HepG2 (cell line): Measurements from ENCODE around the gene PIK3C2B. TPM values are rescaled to one million over a fixed set of nuclear protein-coding genes. Genes with fewer than 3 reads are reported as not detected.

Experiments
- ATAC-seq: fragments of 200-7000 bp; cut with Tn5 transposase; 3 replicates; pipeline ENCODE4 v1.9.1; 2020; ENCODE audit warnings: mild to moderate bottlenecking, moderate library complexity
- BruUV-seq: library from RNA; stranded (reverse); fragments of 400-500 nt; replicated peaks from 2 replicates; lab custom pipeline; 2021; lab: Mats Ljungman, UMichigan
- CTCF ChIA-PET: fragments of 300-600 bp; formaldehyde crosslinking; extraction: SDS; loops from one replicate; lab custom pipeline; 2021; ENCODE audit warnings: low total read pairs, inconsistent platforms, low intra/inter-chr PET ratio; lab: Yijun Ruan, JAX
- POLR2A ChIA-PET: fragments of 350-600 bp; sonication (Branson Sonifier 250); formaldehyde crosslinking; loops from one replicate; lab custom pipeline; 2020; ENCODE audit warnings: antibody characterized with exemption, inconsistent platforms; lab: Yijun Ruan, JAX
- DNase-seq: peaks from one replicate; pipeline ENCODE4 v3.0.0-alpha.2; 2015; ENCODE audit warnings: low spot score
- FAIRE-seq: peaks from 3 replicates; lab custom pipeline; 2011; peaks lifted over from hg19 to GRCh38; lab: Jason Lieb, UNC
- H2AFZ ChIP-seq: one replicate; pipeline ENCODE4 v1.6.1; 2011; ENCODE audit warnings: low read length, inconsistent platforms
- H3K27ac ChIP-seq: fragments of 300-600 bp; 3 replicates; pipeline ENCODE4 v1.8.0; 2011; ENCODE audit warnings: mixed run types, mild to moderate bottlenecking, mixed read lengths, low read length, inconsistent platforms; ENCODE audit not compliant: insufficient read depth; ENCODE audit errors: extremely low read length
- H3K27me3 ChIP-seq, 2 experiments: fragments of 200-600 bp in 1 of 2; 2 replicates in 1 of 2; 3 replicates in 1 of 2; pipeline versions ENCODE4 v1.6.0 to v1.8.0; 2011; ENCODE audit warnings: low read length in 2 of 2, mild to moderate bottlenecking in 2 of 2, moderate library complexity in 2 of 2, inconsistent platforms in 1 of 2; ENCODE audit not compliant: insufficient read depth in 2 of 2, control insufficient read depth in 1 of 2
- H3K36me3 ChIP-seq, 2 experiments: fragments of 200-600 bp in 1 of 2; replicated peaks in 1 of 2; 2 replicates in 1 of 2; 3 replicates in 1 of 2; pipeline versions ENCODE4 v1.5.1 to v1.8.0; 2011; ENCODE audit warnings: low read length in 2 of 2, inconsistent platforms in 1 of 2; ENCODE audit not compliant: insufficient read depth in 2 of 2, control insufficient read depth in 1 of 2
- H3K4me1 ChIP-seq: 2 replicates; pipeline ENCODE4 v1.5.1; 2012; ENCODE audit warnings: low read length, inconsistent platforms; ENCODE audit not compliant: insufficient read depth
- H3K4me2 ChIP-seq: 2 replicates; pipeline ENCODE4 v1.6.0; 2011; ENCODE audit warnings: low read depth, low read length, inconsistent platforms
- H3K4me3 ChIP-seq, 3 experiments: fragments of 200-600 bp in 1 of 3; sonication (generic), shearing (Covaris generic) in 1 of 3; replicated peaks in 1 of 3; 2 replicates each; pipeline ENCODE4 v1.5.1; 2011 to 2016; ENCODE audit warnings: low read length in 3 of 3, inconsistent platforms in 2 of 3, low read depth in 2 of 3, mild to moderate bottlenecking in 2 of 3, control low read depth in 1 of 3, mixed read lengths in 1 of 3; ENCODE audit not compliant: insufficient read depth in 1 of 3
- H3K79me2 ChIP-seq: one replicate; pipeline ENCODE4 v1.6.1; 2011; ENCODE audit warnings: low read length, inconsistent platforms; ENCODE audit not compliant: insufficient read depth
- H3K9ac ChIP-seq: 2 replicates; pipeline ENCODE4 v1.6.0; 2011; ENCODE audit warnings: mild to moderate bottlenecking, low read depth, low read length, inconsistent platforms; ENCODE audit not compliant: insufficient read depth
- H3K9me3 ChIP-seq: 2 replicates; pipeline ENCODE4 v1.5.1; 2012; ENCODE audit warnings: mild to moderate bottlenecking, low read length
- H4K20me1 ChIP-seq: 2 replicates; pipeline ENCODE4 v1.6.0; 2011; ENCODE audit warnings: inconsistent platforms, mild to moderate bottlenecking, low read length, moderate library complexity; ENCODE audit not compliant: insufficient read depth
- BCL3 ChIP-seq: sonication (generic); formaldehyde crosslinking; IDR thresholded peaks from 2 replicates; pipeline ENCODE4 v1.5.1; 2020; ENCODE audit warnings: mild to moderate bottlenecking, missing genetic modification reagents, moderate library complexity
- KDM6A ChIP-seq: IDR thresholded peaks from 2 replicates; pipeline ENCODE4 v1.6.1; 2016; ENCODE audit warnings: low read depth
- PHF5A ChIP-seq: IDR thresholded peaks from one replicate; pipeline ENCODE4 v1.6.1; 2018; ENCODE audit warnings: low read depth, missing genetic modification reagents; ENCODE audit not compliant: unreplicated experiment
- TBX3 ChIP-seq: fragments of 450-650 bp; IDR thresholded peaks from 2 replicates; pipeline ENCODE4 v1.6.1; 2017; ENCODE audit warnings: antibody characterized with exemption, mild to moderate bottlenecking, inconsistent platforms, borderline replicate concordance
- ZBTB33 ChIP-seq: sonication (generic); formaldehyde crosslinking; IDR thresholded peaks from 2 replicates; pipeline ENCODE4 v1.4.0; 2020; ENCODE audit warnings: missing genetic modification reagents
- ZFY ChIP-seq: sonication (generic); formaldehyde crosslinking; IDR thresholded peaks from 2 replicates; pipeline ENCODE4 v1.4.0; 2020; ENCODE audit warnings: missing genetic modification reagents
- ZNF383 ChIP-seq: sonication (generic); formaldehyde crosslinking; IDR thresholded peaks from 2 replicates; pipeline ENCODE4 v1.4.0; 2020; ENCODE audit warnings: missing genetic modification reagents, mild to moderate bottlenecking, borderline replicate concordance
- WGBS: methylation state at CpG from one replicate; pipeline ENCODE4 v1.1.6; 2017; ENCODE audit warnings: low lambda C conversion rate; 5-methylcytosine and 5-hydroxymethylcytosine counted together
- in situ Hi-C: cut with HindIII; loops from 2 replicates; pipeline ENCODE4 v1.10.0; 2017; ENCODE audit warnings: low pct_unique_long_range_greater_than_20kb; ENCODE audit not compliant: extremely low pct_ligation_motif_present
- intact Hi-C: fragments of 100-400 bp; cut with micrococcal nuclease; formaldehyde crosslinking; loops from one replicate; pipeline ENCODE4 v1.10.0; 2022; ENCODE audit not compliant: unreplicated experiment
- polyA plus RNA-seq, 8 experiments: library from polyadenylated mRNA; depleted of rRNA in 3 of 8; stranded (reverse) in 7 of 8; unstranded in 1 of 8; fragments of >200 nt; fragmentation: Illumina TruSeq in 4 of 8; extraction: Trizol in 4 of 8; gene quantifications; 2 replicates each; pipeline versions ENCODE4 v1.2.1 to v1.2.3, GENCODE V29; 2011 to 2016; ENCODE audit warnings: low read depth in 4 of 8, missing spikeins in 1 of 8, mixed read lengths in 1 of 8; ENCODE audit not compliant: insufficient read depth in 1 of 8
- total RNA-seq, 5 experiments: library from RNA; depleted of rRNA; stranded (reverse); fragments of >200 nt; fragmentation: Illumina TruSeq; extraction: Trizol; gene quantifications; 2 replicates each; pipeline ENCODE4 v1.2.3, GENCODE V29; 2016; ENCODE audit warnings: low read depth in 1 of 5

PIK3C2B gene
- total and polyA plus RNA-seq, 2 of the 13 experiments (the other 11 are each of a cell fraction or from before 2014, with no cell fraction given) = 3.4 to 4.5 TPM

- TF ChIP-seq ZBTB33 (CRISPR knock-in tag) (no peak), BCL3 (CRISPR knock-in tag) (no peak)
Observed at GRCh38 chr1:204460346-204460745, 34.3 kb downstream of the PIK3C2B start (continued).

- no peaks in the 10 kb centered on the region for H3K4me1 ChIP-seq
- CTCF ChIA-PET = no interaction called here
- H3K4me3 ChIP-seq = no peak overlapping the region
- no peak overlapping the region for H3K27ac ChIP-seq
- ATAC-seq = no peak
- 93% methylated on average over 3 of the region's 4 CpGs for WGBS
- FAIRE-seq = no peak
- in situ Hi-C loops = no loop called here
- intact Hi-C loops = no loop called here
- no peaks in the 10 kb centered on the region for H3K9me3 ChIP-seq
- no peak overlapping the region for H2AFZ ChIP-seq
- H3K79me2 ChIP-seq = no peaks in the 10 kb centered on the region
- H3K9ac ChIP-seq = no peak overlapping the region
- TF ChIP-seq TBX3 (no peak), PHF5A (CRISPR knock-in tag) (no peak), ZFY (CRISPR knock-in tag) (no peak), ZNF383 (no peak), KDM6A (no peak)
- BruUV-seq = no TSS peak
- H3K36me3 ChIP-seq = peaks cover 4 to 7% of the 10 kb centered on the region in 2 experiments; a peak in 3 of 5 replicates
- H4K20me1 ChIP-seq = no peaks in the 10 kb centered on the region
- POLR2A ChIA-PET = no interaction called here
- no peaks in the 10 kb centered on the region for H3K27me3 ChIP-seq
- H3K4me2 ChIP-seq = no peak overlapping the region
- DNase-seq = no peak
Observed at GRCh38 chr1:204459706-204460105, 34.9 kb downstream of the PIK3C2B start.
